HCT116 (cell line): Measurements from ENCODE around the gene CHL1.

Source experiments
- POLR2A ChIP-seq: IDR thresholded peaks from 2 replicates; pipeline ENCODE4 v1.7.0; 2011; ENCODE audit warnings: borderline replicate concordance; ENCODE audit not compliant: insufficient read depth, insufficient read length; ENCODE audit errors: extremely low read depth
- SP1 ChIP-seq: IDR thresholded peaks from 2 replicates; pipeline ENCODE4 v1.6.1; 2012; ENCODE audit warnings: low read depth

GRCh38 chr3:192215-192929 lies 4.2 kb upstream of the CHL1 start:
- TF ChIP-seq SP1 = no peak
- no peak for TF ChIP-seq POLR2A
